NCI-H82 treated with DMSO at 0.1 percent for 48 hours (cell line): Measurements from ENCODE around the gene ANLN.
"Not testable (repeated sequence)": the region's sequence is repeated elsewhere in the genome, so short reads cannot be mapped to it uniquely, and the experiment has no call there.

Source experiments
- DNase-seq: peaks from one replicate; lab custom pipeline; 2025; ENCODE audit not compliant: unreplicated experiment; lab: John Stamatoyannopoulos, UW

The ANLN gene

GRCh38 chr7:36379831-36380504 lies 9.7 kb upstream of the ANLN start:
- DNase-seq: no peak

DNA sequence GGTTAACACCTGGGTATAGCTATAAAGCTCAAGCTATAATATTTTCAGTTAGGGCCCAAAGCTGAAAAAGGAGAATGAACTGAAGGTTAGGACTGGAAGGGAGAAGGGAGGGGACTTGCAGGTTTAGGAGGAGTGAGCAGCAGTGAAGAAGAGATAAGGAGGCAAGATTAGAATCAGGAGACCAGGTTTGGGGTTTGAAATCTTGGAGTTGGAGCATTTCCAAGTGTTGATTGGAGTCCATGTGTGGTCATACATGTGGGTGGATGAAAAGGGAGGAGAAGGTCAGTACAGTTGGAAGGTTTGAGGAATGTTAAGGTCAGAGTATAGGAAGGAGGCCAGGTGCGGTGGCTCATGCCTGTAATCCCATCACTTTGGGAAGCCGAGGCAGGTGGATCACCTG lies 8.6 kb upstream of the ANLN start:
- no peak for DNase-seq

- not testable (repeated sequence) for DNase-seq
These were observed 6.4 kb upstream of the ANLN start for GRCh38 chr7:36383284-36383683.

- DNase-seq: not testable (repeated sequence)
These were observed 4.0 kb upstream of the ANLN start for GRCh38 chr7:36385646-36386045.

DNA sequence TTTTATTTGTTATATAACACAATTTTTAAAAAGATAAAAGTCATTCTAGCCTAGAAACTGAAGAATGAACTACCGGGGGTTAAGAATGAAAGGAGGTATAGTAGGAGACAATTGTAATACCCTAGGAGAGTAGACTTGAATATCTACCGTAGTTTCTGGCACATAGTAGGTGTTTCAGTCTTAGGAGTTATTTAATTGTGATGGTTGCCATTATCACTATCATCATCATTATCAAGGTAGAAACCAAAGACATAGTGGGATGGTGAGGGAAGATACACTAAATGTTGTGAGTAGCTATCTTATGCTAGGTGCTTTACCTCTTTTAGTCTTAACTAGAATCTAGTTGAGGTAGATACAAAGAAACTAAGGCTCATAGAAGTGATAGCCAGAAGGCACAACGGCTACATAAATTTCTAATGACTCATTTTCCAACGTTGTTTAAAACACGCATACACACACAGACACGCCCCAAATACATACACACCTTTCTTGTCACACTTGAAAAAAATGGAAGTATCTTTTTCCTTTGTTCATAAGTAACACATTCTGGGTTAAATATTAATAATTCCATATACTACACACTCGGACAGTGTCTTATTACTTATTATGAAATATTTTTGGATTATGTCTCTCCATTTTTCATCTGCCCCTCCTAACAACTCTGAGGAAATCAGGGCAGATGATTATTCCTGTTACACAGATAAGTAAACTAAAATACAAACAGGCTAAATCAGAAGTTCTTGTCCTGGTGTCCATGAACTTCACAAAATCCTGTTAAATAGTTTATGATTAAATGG lies 2.0 kb upstream of the ANLN start:
- DNase-seq: no peak

DNA sequence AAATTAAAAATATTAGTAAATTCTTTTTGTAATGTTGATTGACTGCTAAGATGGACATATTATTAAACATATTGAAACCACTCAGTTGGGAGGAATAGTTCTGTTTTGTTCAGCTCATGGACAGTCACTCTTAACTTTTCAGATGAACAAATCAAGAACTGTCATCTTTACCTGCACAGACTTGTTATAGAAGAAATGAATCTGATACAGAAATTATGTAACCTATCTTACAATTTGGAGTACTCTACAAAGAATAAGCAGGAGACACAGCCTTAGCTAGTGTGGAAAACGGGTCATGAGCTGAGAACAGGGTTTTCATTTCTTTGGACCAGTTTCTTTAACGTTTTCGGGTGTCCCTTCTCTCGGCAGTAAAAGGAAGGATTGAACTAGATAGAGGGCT lies 1.2 kb upstream of the ANLN start:
- no peak for DNase-seq

DNA sequence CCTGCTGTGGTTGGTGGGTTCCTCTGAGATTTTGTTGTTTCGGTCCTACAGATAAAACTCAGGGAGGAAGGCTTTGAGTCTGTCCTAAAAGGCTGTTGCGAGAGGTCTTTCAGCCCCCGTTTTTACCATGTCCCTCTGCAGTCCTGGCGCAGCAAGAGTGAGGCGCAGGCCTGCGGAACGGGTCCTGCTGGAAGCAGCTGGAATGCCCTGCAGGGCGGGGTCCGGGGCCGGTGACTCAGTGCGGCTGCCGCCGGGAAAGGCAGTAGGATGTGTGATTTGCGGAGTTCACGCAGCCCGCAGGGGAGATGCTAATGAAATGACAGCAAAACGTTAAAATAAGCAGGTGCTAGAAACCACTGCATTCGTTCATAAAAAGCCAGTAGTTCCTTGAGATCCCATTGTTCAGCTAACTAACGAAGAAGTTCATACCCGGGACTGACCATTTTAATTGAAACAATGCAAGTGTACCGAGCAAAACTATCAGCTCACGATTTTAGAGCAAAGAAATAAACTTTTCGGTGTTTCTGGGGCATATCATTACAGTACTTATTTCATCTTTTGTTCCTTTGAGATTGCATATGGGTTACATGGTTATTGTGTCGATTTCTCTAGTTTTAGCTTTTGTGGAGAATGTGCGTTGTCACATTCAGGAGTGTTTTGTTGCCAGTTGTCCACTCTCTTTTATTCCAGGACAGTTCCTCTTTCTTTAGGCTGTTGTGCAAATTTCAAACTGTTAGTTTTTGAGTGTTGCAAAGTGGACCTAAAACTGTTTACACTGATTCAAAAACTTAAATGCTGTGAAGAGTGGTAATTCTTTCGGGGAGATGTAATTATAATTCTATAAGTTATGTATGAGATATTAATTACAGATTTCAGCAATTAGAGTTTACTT lies 783 bp downstream of the ANLN start:
- peak; percentile 46 for DNase-seq

DNA sequence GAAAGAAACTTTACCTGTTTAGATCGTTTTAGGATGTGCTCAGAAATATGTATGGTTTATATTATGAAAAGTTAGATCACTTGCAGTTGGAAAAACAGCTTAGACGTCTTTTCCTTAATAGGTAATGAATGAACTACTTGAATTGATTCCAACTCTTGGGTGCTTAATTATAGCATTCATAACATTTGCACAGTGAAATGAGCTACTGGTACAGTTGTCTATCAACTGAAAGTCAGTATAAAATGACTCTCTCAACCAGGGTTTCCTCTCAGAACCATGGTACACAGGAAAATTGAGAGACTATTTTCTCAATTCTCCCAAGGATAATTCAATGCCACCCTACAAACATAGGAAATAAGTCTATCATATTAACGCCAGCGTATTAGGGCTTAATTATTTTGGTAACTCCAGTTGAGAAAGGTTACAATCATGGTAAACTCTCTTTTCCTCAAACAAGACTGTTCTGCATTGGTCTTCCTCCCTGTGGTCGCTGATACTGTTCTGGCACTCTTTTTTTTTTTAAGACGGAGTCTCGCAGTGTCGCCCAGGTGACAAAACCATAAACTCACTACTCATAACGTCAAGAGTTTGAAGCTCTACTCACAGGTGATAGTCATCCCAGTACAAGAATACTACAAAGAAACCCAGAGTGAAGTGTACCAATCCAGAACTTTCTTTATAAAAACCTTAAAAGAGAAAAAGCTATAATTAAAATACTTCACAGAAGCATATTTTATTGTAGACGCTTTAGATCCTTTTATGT lies 2.0 kb downstream of the ANLN start:
- no peak for DNase-seq

DNA sequence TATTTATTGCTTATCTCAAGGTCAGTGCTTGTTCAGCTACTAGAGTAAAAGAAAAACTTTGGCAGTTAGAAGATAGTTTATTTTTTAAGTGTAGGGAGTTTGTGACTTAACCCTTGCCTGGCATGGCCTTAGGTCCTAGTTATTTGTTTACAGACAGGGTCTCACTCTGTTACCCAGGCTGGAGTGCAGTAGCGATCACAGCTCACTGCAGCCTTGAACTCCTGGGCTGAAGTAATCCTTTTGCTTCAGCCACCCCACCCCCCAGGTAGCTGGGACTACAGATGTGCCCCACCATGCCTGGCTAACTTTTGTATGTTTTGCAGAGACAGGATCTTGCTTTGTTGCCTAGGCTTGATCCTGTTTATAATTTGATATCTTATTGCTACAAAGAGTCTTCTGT lies 4.2 kb downstream of the ANLN start:
- no peak for DNase-seq

DNA sequence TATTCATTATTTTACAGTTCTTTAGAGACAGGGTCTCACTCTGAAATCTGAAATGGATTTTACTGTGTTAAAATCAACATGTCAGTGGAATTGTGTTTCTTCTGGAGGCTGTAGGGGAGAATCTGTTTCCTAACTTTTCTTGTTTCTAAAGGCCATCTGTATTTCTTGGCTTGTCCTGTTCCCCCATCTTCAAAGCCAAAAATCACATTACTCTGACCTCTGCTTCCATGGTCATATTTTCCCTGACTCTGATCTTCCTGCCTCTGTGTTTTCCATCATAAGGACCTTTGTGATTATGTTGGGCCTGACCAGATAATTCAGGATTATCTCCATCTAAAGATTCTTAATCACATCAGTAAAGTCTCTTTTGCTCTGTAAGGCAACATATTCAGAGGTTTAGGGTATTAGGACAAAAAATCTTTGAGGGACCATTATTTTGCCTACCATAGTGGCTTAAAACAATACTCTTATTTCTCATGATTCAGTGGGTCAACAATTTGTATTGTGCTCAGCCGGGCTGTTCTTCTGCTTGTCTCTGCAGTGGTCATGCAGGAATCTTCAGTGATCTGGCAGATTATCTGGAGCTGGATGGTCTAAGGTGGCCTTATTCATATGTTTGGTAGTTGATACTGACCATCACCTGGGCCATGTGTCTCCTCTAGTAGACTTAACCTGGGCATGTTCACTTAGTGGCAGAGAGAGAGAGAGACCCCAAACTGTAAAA lies 5.7 kb downstream of the ANLN start:
- no peak for DNase-seq

DNA sequence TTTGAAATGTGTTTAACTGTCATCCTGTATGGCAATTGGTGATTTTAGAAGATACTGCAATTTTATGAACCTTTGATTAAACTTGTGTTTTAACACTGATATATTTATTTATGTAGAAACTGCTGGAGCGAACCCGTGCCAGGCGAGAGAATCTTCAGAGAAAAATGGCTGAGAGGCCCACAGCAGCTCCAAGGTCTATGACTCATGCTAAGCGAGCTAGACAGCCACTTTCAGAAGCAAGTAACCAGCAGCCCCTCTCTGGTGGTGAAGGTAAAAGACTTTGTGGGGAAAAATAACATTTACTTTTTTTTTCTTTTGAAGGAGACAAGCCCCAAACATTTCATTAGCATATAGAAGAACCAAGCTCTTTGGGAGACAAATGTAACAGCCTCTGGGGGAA lies 6.5 kb downstream of the ANLN start:
- DNase-seq: no peak

GRCh38 chr7:36400036-36400435 lies 10.4 kb downstream of the ANLN start:
- no peak for DNase-seq

DNA sequence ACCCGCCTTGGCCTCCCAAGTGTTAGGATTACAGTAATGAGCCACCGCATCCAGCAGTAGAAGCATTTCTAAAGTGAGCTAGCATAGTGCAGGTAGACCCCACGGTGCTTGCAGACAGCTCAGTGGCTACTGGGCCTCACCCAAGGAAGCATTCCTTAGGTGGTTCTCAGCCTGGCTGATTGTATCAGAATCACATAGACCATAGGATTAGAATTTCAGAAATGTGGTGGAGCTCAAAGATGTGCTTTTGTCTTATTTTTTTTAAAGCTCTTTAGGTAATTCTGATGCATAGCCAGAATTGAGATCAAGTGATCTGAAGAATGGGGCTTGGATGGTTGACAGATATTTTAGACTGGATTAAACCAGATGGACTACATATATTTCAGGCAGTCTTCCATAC lies 10.9 kb downstream of the ANLN start:
- no peak for DNase-seq

- DNase-seq: no peak
These were observed 13.8 kb downstream of the ANLN start for GRCh38 chr7:36403452-36403851.

DNA sequence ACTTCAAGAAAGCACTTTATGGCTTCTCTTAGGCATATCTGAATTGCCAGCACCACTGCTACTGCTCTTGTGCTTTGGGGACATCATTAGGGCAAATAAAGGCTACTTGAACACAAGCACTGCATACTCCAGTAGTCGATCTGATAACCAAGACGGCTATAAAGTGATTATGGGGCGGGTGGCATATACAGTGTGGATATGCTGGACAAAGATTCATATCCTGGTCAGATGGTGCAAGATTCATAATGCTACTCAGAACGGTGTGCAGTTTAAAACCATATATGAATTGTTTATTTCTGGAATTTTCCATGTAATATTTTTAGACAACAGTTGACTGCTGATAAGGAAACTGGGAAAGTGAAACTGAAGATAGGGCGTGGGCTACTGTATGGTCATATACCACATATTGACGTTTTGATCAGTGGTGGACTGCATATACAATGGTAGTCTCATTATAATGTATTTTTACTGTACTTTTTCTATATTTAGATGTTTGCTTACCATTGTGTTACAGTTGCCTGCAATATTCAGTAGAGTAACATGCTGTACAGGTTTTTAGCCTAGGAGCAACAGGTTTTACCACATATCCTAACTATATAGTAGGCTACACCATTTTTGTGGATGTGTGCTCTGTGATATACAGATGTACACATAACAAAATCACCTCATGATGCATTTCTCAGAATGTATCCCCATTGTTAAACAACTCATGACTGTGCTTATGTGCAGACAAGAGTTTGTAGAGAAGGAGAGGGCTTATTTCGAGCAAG lies 15.2 kb downstream of the ANLN start:
- no peak for DNase-seq

- no peak for DNase-seq
These were observed 15.7 kb downstream of the ANLN start for GRCh38 chr7:36405409-36405803.

DNA sequence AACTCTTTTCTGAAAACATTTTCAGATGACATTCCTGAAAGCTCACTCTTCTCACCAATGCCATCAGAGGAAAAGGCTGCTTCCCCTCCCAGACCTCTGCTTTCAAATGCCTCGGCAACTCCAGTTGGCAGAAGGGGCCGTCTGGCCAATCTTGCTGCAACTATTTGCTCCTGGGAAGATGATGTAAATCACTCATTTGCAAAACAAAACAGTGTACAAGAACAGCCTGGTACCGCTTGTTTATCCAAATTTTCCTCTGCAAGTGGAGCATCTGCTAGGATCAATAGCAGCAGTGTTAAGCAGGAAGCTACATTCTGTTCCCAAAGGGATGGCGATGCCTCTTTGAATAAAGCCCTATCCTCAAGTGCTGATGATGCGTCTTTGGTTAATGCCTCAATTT lies 16.5 kb downstream of the ANLN start:
- no peak for DNase-seq

DNA sequence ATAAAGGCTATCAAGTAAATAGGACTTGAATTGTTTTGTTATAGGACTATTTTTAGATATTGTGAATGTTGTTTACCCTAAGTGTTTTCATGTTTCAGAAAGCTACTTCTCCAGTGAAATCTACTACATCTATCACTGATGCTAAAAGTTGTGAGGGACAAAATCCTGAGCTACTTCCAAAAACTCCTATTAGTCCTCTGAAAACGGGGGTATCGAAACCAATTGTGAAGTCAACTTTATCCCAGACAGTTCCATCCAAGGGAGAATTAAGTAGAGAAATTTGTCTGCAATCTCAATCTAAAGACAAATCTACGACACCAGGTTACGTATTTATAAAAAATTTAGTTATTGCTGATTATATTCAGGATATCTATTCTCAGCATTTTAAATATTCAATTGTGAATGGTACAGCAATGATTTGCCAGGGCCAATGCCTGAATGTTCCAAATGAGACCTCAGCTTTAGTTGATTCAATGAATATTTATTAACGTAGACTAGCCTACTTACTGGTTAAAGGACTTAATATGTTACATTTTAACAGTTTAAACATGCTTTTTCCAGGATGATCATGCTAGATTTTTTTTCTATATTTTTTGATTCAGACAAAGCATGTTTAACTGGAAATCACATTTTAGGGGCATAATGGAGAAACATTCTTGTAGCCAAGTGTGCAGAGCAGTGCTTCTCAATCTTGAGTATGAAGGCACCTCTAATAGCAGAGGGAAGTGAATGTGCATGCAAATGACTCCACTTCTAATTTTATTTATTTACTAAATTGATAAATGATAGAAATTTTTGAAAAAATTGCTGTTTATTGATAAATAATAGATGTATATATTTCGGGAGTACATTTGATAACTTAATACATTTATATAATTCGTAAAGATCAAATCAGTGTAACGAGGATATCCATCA lies 18.2 kb downstream of the ANLN start:
- DNase-seq: no peak

DNA sequence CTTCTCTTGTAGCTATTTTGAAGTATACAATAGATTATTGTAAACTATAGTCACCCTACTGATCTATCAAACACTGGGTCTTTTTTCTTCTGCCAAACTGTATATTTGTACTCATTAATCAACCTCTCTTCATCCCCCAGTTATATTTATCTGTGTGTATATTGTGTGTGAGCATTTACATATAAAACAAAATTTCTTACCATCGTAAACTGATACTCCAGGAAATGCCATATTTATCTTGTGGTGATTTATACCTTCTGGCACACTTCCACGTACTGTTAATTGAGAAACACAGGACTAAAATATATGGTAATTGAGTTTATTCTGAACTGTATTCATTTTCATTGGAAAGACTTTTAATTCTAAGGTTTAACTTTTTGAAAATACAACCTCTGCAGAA lies 18.9 kb downstream of the ANLN start:
- no peak for DNase-seq
